ENCODE data around the gene PTP4A2.
A peak's percentile ranks its signal among the peaks of the same experiment; 100 is the strongest.
"Not testable (repeated sequence)": the region's sequence is repeated elsewhere in the genome, so short reads cannot be mapped to it uniquely, and the experiment has no call there.

PTP4A2 gene

DNA sequence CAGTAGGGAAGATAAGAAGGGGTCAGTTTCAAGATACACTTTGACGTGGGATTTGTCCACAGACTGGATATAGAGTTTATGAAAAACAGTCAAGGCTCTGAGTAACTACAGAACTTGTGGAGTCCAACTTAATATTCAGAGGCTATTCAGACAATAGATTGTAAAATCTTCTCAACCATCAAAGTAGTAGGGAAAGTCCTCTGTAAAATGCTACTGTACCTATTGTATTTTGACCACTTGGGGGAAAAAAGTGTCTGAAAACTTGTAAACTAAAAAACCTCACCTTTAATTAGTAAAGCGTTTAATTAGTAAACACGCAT is 10.5 kb downstream of the PTP4A2 start:
- Mint-ChIP-seq H3K4me3 (no peak overlapping the region), H3K27me3 (ENCODE audit: low read depth) (no peaks in the 10 kb centered on the region), H3K36me3 (ENCODE audit: low read depth) (no peaks in the 10 kb centered on the region), H3K27ac (no peak overlapping the region), H3K9me3 (no peaks in the 10 kb centered on the region), H3K4me1 (peaks cover 70% of the 10 kb centered on the region)
- TF ChIP-seq CTCF (IDR thresholded peaks at IDR 0.05; ENCODE audit: unreplicated experiment in 3 of 3): no peak

DNA sequence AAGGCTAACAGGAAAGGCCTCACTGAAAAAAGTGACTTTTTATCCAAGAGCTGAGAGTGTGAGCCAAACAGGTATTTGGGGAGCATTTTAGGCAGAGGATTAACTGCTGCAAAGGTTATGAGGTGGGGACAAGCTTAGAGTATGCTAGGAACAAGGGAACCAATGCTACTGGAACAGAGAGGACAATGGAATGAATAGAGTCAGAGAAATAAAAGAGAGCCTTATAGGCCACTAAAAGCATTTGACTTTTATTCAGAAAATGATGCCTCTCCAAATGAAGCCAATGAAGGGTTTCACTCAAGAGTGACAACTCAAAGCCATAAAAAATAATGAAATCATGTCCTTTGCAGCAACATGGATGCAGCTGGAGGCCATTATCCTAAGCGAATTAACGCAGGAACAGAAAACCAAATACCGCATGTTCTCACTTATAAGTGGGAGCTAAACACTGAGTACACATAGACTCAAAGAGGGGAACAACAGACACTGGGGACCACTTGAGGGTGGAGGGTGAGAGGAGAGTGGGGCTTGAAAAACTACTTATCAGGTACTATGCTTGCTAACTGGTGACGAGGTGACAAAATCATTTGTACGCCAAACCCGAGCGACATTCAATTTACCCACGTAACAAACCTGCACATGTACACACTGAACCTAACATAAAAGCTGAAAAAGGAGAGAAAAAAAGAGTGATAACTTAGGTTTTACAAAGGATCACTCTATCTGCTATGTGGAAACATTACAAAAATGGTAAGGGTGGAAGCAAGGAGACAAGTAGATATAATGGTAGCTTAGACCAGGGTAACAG is 11.1 kb downstream of the PTP4A2 start:
- H3K9me3 Mint-ChIP-seq: no peaks in the 10 kb centered on the region
- peak overlapping the region in 2 of 3 experiments; percentile 2 to 4 for H3K27ac Mint-ChIP-seq
- TF ChIP-seq CTCF (IDR thresholded peaks at IDR 0.05; ENCODE audit: unreplicated experiment in 3 of 3): no peak
- H3K27me3 Mint-ChIP-seq (ENCODE audit: low read depth): no peaks in the 10 kb centered on the region
- no peaks in the 10 kb centered on the region for H3K36me3 Mint-ChIP-seq (ENCODE audit: low read depth)
- H3K4me1 Mint-ChIP-seq: peaks cover 65% of the 10 kb centered on the region
- H3K4me3 Mint-ChIP-seq: no peak overlapping the region

DNA sequence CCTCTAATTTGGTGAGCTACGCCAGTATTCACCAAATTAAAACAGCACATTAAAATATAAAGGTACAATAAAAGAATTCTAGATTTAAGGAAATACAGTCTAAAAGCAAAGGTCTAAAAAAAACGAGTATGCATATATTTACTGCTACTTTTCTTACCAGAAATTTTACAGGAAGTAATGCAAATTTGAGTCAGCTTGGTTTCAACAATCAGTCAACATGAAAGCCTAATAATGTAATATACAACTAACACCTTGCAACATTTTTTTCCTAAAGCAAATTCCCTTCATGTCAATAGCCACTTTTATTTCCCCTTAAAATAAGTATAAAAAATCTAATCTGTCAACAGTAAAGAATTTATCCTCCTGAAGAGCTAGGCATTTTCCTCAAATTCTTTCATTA is 11.9 kb downstream of the PTP4A2 start:
- Mint-ChIP-seq H3K27me3 (ENCODE audit: low read depth) (no peaks in the 10 kb centered on the region), H3K36me3 (ENCODE audit: low read depth) (peaks cover 2% of the 10 kb centered on the region), H3K4me1 (peaks cover 61% of the 10 kb centered on the region), H3K4me3 (no peak overlapping the region), H3K9me3 (no peaks in the 10 kb centered on the region), H3K27ac (peak overlapping the region in 2 of 3 experiments; percentile 2 to 4)
- no peak for TF ChIP-seq CTCF (IDR thresholded peaks at IDR 0.05; ENCODE audit: unreplicated experiment in 3 of 3)

DNA sequence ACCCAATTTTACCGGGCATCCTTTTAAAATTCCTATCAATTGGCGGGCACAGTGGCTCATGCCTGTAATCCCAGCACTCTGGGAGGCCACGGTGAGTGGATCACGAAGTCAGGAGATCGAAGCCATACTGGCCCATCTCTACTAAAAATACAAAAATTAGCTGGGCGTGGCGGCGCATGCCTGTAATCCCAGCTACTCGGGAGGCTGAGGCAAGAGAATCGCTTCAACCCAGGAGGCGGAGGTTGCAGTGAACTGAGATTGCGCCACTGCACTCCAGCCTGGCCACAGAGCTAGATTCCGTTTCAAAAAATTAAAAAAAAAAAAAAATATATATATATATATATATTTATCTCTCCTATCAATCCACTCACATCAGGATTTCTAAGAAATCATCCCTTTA is 12.3 kb downstream of the PTP4A2 start:
- H3K4me1 Mint-ChIP-seq: peaks cover 57% of the 10 kb centered on the region
- H3K36me3 Mint-ChIP-seq (ENCODE audit: low read depth); H3K4me3 Mint-ChIP-seq; H3K27ac Mint-ChIP-seq; H3K27me3 Mint-ChIP-seq (ENCODE audit: low read depth); H3K9me3 Mint-ChIP-seq: not testable (repeated sequence)

- Mint-ChIP-seq H3K36me3 (ENCODE audit: low read depth) (peaks cover 10% of the 10 kb centered on the region), H3K4me1 (peaks cover 50% of the 10 kb centered on the region), H3K27me3 (ENCODE audit: low read depth) (no peaks in the 10 kb centered on the region), H3K4me3 (no peak overlapping the region), H3K27ac (no peak overlapping the region), H3K9me3 (peaks cover 3% of the 10 kb centered on the region)
- TF ChIP-seq CTCF (IDR thresholded peaks at IDR 0.05; ENCODE audit: unreplicated experiment in 3 of 3): no peak
These were observed 13.3 kb downstream of the PTP4A2 start for GRCh38 chr1:31924839-31925238.

DNA sequence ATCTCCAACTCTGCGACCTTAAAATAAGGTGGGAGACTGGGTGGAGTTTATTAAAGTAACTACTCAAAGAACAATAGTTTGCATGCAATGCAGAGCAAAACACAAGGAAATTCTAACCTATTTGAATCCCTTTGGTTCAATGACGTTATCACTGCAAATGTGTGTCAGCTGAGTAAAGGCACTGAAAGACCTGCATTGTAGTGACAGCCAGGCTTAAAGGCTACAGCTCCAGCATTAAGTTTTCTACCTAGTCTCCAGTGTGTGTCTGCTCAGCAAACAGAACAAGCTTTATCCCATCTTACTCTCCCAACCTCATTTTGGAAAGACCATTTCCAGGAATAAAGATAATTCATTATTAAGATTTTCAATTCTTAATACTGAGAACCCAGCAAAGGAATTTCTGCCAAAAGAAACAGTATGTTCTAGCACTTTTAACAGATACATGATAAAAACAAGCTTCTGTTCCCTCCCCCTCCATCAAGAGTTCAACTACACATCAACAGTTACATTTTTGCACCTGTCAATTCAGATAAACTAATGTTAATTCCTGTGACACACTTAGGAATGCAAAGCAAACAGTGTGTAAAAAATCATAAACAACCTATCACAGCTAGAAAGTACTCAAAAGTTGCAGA is 14.2 kb downstream of the PTP4A2 start:
- Mint-ChIP-seq H3K4me3 (no peak overlapping the region), H3K27me3 (ENCODE audit: low read depth) (no peaks in the 10 kb centered on the region), H3K36me3 (ENCODE audit: low read depth) (peaks cover 18% of the 10 kb centered on the region), H3K4me1 (peaks cover 44% of the 10 kb centered on the region), H3K27ac (peak overlapping the region in 1 of 3 experiments; percentile 57), H3K9me3 (peaks cover 3% of the 10 kb centered on the region)
- TF ChIP-seq CTCF (IDR thresholded peaks at IDR 0.05; ENCODE audit: unreplicated experiment in 3 of 3): no peak
